Aorta (tissue), 5 donors: Measurements from ENCODE around the gene COPS9. TPM values are rescaled to one million over a fixed set of nuclear protein-coding genes. Genes with fewer than 3 reads are reported as not detected.

Experiments used
- ATAC-seq: fragments of 200-7000 bp; cut with Tn5 transposase; one replicate; pipeline ENCODE4 v1.9.1; 2022; ENCODE audit warnings: moderate library complexity; ENCODE audit not compliant: low FRiP score
- DNase-seq, 2 donors: peaks; one replicate each; pipeline ENCODE4 v3.0.0-alpha.2; 2020
- H3K27ac ChIP-seq, 2 donors: one replicate each; pipeline ENCODE4 v1.5.1; 2013; ENCODE audit warnings: low read length in 2 of 2, mild to moderate bottlenecking in 2 of 2, moderate library complexity in 2 of 2, control low read depth in 1 of 2, inconsistent platforms in 1 of 2, low read depth in 1 of 2
- H3K27me3 ChIP-seq, 2 donors: one replicate each; pipeline ENCODE4 v1.6.1; 2013; ENCODE audit warnings: control low read depth in 1 of 2, low read length in 1 of 2, mild to moderate bottlenecking in 1 of 2, moderate library complexity in 1 of 2; ENCODE audit not compliant: insufficient read depth in 2 of 2, control insufficient read depth in 1 of 2
- H3K36me3 ChIP-seq, 2 donors: one replicate each; pipeline ENCODE4 v1.6.1; 2013; ENCODE audit warnings: control low read depth in 1 of 2, low read length in 1 of 2, mild to moderate bottlenecking in 1 of 2; ENCODE audit not compliant: insufficient read depth in 2 of 2, control insufficient read depth in 1 of 2
- H3K4me1 ChIP-seq, 2 donors: one replicate each; pipeline ENCODE4 v1.6.1; 2013; ENCODE audit warnings: low read length in 2 of 2, control low read depth in 1 of 2, mild to moderate bottlenecking in 1 of 2, moderate library complexity in 1 of 2; ENCODE audit not compliant: insufficient read depth in 2 of 2, control insufficient read depth in 1 of 2
- H3K4me3 ChIP-seq, 2 donors: one replicate each; pipeline ENCODE4 v1.5.1; 2013; ENCODE audit warnings: low read length in 2 of 2, control low read depth in 1 of 2, mild to moderate bottlenecking in 1 of 2
- H3K9me3 ChIP-seq: one replicate; pipeline ENCODE4 v1.6.1; 2013; ENCODE audit warnings: mild to moderate bottlenecking, low read length; ENCODE audit not compliant: control insufficient read depth
- WGBS, 2 donors: extraction: QIAGEN DNeasy Blood & Tissue Kit; methylation state at CpG; one replicate each; pipeline ENCODE4 v1.1.7; 2013; 5-methylcytosine and 5-hydroxymethylcytosine counted together
- intact Hi-C, 2 donors: fragments of 100-400 bp; cut with DNase I; formaldehyde crosslinking; loops; one replicate each; pipeline versions ENCODE4 v1.14.2 to v1.15.0; 2022
- polyA plus RNA-seq, 2 donors: library from polyadenylated mRNA; stranded (reverse); fragments of 200-250 nt; gene quantifications; one replicate each; pipeline ENCODE4 v1.2.3, GENCODE V29; 2013
- total RNA-seq, 2 donors: library from RNA; stranded (reverse); fragmentation: NEBNext Ultra II Directional; extraction: Animal tissue kit (Norgen Biotek cat#: 25700); gene quantifications; one replicate each; pipeline ENCODE4 v1.2.1, GENCODE V29; 2021
- donor health status: healthy with polysubstance abuse.
- donor health status: Bipolar disorder and iron deficiency.
- donor health status: DM: no; HTN: no; CAD: no.
- donor health status: DM: no; HTN: no; CAD: no.
- donor health status: DM: yes; HTN: yes; CAD: no.

The COPS9 gene
- total and polyA plus RNA-seq, 4 donors: 83.7 to 787 (median 254) TPM

DNA sequence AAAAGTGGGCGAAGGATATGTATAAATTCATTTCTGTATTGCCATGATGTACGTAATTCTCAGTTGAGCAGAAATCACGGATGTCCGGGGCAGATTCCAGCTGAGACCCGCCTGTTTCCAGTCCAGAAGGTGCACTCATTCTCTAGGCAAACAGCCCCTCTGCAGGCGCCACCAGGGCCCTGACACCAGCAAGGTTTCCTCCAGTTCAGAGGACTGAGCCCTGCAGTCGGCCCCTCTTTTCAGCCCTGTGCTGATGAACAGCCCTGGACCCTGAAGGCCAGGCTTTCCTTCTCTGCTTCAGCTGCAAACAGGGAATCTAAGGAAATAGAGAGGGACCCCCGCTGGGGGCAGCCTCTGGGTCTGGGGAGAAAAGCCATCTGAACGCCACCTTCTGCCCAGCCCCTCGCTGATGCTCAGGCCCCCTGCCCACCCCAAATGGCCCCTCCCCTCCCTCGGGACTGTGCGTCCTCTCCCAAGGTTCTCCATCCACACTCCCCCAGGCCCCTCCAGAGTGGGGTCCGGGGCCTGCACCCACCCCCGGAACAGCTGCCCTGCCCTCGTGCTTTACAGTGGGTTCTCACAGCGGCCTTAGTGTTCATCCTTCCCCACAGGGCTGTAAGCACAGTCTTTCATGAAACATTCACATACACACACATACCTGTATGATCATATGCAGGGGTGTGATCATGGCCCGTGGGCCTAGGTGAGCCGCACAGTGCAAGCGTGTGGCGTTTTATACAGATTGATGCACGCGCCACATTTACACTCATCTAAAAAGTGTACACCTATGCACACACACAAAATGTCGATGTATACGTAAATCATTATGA lies 12.1 kb downstream of the COPS9 start:
- intact Hi-C loops: no loop called here
- WGBS, 2 donors: 85 to 90% methylated on average over 24 of the region's 24 CpGs
- peaks cover 6% of the 10 kb centered on the region for H3K9me3 ChIP-seq
- DNase-seq (peak; percentile 38 to 66), ATAC-seq (no peak)
- no peak overlapping the region for H3K4me3 ChIP-seq
- no peaks in the 10 kb centered on the region for H3K27me3 ChIP-seq
- peaks cover 0 to 2% of the 10 kb centered on the region in 2 donors for H3K36me3 ChIP-seq
- H3K4me1 ChIP-seq: no peaks in the 10 kb centered on the region
- no peak overlapping the region for H3K27ac ChIP-seq

DNA sequence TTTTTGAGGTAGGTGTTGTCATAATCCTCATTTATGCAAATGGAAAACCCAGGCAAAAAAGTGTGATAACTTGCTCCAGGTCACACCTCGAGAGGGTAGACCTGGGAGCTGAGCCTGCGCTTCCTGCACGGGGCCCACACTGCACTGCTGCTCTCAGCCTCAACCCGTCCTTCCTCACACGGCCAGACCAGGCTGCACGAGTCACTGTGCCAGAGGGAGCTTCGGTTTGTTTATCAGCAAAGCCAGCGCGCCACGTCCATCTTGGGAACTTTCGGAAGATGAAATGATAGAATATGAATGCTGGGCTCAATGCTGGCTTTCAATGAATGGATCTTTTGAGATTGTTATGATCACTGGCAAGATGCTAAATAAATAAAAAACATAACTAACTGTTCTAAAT lies 14.4 kb downstream of the COPS9 start:
- Histone ChIP-seq H3K9me3 (peaks cover 6% of the 10 kb centered on the region), H3K27ac (no peak overlapping the region), H3K36me3 (no peaks in the 10 kb centered on the region), H3K4me1 (no peaks in the 10 kb centered on the region), H3K4me3 (no peak overlapping the region), H3K27me3 (no peaks in the 10 kb centered on the region)
- ATAC-seq (no peak), DNase-seq (peak; percentile 26 to 67)
- intact Hi-C loops: no loop called here
- WGBS, 2 donors: 59 to 66% methylated on average over 11 of the region's 11 CpGs

DNA sequence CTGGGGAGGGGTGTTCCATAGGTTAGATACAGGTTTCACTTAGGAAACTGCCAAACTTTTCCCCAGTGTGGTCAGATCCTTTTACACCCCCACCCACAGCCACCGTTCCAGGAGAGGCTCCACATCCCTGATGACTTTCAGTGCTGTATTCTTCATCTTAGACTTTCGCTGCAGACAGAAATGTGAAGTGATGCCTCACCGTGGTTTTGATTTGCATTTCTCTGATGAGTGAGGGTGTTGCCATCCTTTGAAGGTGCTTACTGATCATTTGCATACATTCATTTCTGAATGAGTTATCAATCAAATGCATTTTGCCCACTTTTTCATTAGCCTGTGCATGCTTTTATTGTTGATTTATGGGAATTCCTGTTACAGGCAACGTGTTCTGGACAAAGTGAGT lies 14.9 kb downstream of the COPS9 start:
- H3K27ac ChIP-seq: no peak overlapping the region
- DNase-seq: no peak
- intact Hi-C loops: no loop called here
- H3K36me3 ChIP-seq: no peaks in the 10 kb centered on the region
- peaks cover 4% of the 10 kb centered on the region for H3K9me3 ChIP-seq
- 58% methylated on average over 4 of the region's 4 CpGs for WGBS, 2 donors
- H3K4me1 ChIP-seq: no peaks in the 10 kb centered on the region
- ATAC-seq: no peak
- no peak overlapping the region for H3K4me3 ChIP-seq
- no peaks in the 10 kb centered on the region for H3K27me3 ChIP-seq

DNA sequence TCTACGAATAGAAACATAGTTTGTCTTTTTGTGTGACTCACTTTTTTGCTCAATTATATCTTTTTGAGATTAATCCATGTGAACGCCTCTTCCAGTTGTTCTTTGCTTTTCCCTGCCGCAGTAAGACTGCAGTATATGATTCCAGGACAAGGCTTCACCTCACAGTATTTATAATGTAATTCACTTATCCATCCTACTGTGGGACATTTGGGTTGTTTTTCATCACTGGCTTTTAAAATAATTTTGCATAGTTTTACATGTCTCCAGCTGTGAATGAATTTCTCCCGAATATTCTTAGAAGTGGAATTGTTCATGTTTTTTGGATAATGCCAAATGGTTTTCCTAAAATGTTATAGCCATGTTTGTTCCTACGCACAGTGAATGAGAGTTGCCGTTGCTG lies 21.9 kb downstream of the COPS9 start:
- intact Hi-C loops: no loop called here

DNA sequence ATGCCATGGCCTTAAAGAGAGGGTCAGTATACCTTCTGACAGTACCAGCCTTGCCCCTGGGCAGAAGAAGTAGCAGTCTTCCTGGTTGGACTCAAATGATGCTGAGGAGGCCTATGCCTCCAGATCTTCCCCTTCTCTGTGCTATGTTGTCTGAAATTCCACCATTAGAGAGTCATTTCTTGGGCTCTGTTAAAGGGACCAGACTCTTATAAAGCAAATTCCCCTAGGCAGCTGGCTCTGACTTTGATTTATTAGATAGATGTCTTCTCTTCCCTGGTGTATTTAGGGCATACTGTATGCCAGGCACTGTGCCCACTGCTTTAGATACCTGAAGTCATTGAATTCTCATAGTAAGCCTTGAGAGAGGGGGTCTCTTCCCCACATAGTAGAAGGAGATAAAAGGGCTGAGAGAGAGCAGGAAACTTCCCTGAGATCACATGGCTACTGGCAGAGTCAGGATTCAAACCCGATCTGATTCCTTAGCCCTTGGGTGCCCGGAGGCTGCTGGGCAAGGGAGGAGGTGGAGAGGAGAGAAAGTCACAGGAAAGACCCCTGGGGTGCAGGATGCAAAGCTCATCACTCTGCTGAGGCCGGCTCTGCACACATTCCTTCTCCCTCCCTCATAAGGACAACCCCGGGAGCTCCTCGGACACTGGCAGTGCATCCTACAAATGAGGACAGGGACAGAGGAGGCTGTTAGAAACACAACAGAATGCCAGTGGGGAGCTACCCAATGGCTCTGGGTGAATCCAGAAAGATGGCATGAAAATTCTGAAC lies 23.0 kb downstream of the COPS9 start:
- Histone ChIP-seq H3K36me3 (no peaks in the 10 kb centered on the region), H3K9me3 (no peaks in the 10 kb centered on the region), H3K27me3 (no peaks in the 10 kb centered on the region), H3K4me1 (no peaks in the 10 kb centered on the region), H3K4me3 (no peak overlapping the region), H3K27ac (no peak overlapping the region)
- WGBS, 2 donors: 9 to 16% methylated on average over 5 of the region's 5 CpGs
- intact Hi-C loops: no loop called here
- DNase-seq (no peak), ATAC-seq (no peak)

More for the DNA sequence above, 21.9 kb downstream of the COPS9 start:
- DNase-seq: no peak
- no peak overlapping the region for H3K27ac ChIP-seq
- no peak for ATAC-seq
- no peaks in the 10 kb centered on the region for H3K27me3 ChIP-seq
- peaks cover 3% of the 10 kb centered on the region for H3K9me3 ChIP-seq
- 73 to 82% methylated on average over 6 of the region's 6 CpGs for WGBS, 2 donors
- H3K36me3 ChIP-seq: no peaks in the 10 kb centered on the region
- H3K4me1 ChIP-seq: no peaks in the 10 kb centered on the region
- no peak overlapping the region for H3K4me3 ChIP-seq

DNA sequence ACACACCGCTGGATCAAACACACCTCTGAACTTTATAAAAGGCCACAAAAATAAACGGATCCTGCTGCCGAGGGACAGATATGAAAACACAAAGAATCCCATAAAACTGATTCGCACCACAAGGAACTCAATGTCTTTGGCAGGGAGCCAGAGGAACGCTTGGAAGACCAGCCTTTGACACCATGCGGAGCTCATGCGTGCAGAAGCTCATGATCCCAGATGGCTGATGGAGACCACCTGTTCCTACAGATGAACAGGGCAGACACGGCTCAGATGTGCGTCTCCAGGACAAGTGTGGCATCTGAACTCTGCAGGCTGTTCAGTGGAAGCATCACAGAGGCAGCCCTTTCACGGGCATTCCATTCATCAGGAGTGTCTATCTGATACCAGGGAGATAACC lies 24.9 kb downstream of the COPS9 start:
- Histone ChIP-seq H3K4me3 (no peak overlapping the region), H3K9me3 (no peaks in the 10 kb centered on the region), H3K27me3 (no peaks in the 10 kb centered on the region), H3K4me1 (no peaks in the 10 kb centered on the region), H3K36me3 (no peaks in the 10 kb centered on the region), H3K27ac (no peak overlapping the region)
- intact Hi-C loops: no loop called here
- no peak for ATAC-seq
- DNase-seq: peak in 1 of 2 donors; percentile 17
- WGBS, 2 donors: 63% methylated on average over 10 of the region's 10 CpGs

DNA sequence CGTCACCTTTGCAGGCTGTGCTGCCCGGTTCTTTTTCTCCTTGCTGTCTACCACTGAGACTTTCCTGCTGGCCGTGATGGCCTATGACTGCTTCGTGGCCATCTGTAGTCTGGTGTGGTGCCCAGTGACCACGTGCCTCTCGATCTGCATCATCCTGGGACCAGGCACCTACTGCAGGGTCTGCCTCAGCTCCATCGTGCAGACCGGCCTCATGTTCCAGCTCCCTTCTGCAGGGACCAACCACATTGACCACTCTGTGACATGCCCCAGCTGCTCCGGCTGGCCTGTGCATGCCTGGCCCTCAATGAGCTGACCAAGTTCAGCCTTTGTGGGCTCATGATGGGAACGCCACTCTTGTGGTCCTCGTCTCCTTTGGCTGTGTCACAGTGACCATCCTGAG lies 26.7 kb downstream of the COPS9 start:
- Histone ChIP-seq H3K36me3 (no peaks in the 10 kb centered on the region), H3K27ac (no peak overlapping the region), H3K9me3 (no peaks in the 10 kb centered on the region), H3K27me3 (no peaks in the 10 kb centered on the region), H3K4me3 (no peak overlapping the region), H3K4me1 (no peaks in the 10 kb centered on the region)
- DNase-seq (peak in 1 of 2 donors; percentile 20), ATAC-seq (no peak)
- 77 to 84% methylated on average over 11 of the region's 11 CpGs for WGBS, 2 donors
- intact Hi-C loops: no loop called here

DNA sequence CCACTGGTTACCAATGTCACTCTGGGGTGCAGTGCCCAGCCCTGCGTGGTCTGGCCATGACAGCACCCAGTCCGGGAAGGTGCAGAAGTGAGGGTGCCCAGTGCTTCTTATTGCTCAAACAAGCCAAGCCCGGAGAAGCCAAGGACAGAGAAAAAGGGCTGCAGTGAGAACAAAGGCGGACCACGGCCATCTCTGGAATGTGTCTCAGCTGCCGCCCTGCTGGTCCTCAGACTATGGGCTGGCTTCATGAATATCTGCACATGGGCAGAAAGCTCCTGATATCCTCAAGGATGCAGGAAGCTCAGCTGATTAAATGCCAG lies 28.7 kb downstream of the COPS9 start:
- intact Hi-C loops: no loop called here
- Histone ChIP-seq H3K9me3 (no peaks in the 10 kb centered on the region), H3K27me3 (no peaks in the 10 kb centered on the region), H3K36me3 (no peaks in the 10 kb centered on the region), H3K4me1 (no peaks in the 10 kb centered on the region), H3K4me3 (no peak overlapping the region), H3K27ac (no peak overlapping the region)
- DNase-seq: no peak
- ATAC-seq: no peak
- WGBS, 2 donors: 62 to 66% methylated on average over 6 of the region's 6 CpGs
